Astrocyte (in vitro differentiated cells and primary cell): Measurements from ENCODE around the gene PSPH.

Experiments
- EZH2 ChIP-seq: IDR thresholded peaks from 2 replicates; pipeline ENCODE4 v1.6.1; 2012; ENCODE audit warnings: mild to moderate bottlenecking, low read length, inconsistent platforms; ENCODE audit not compliant: insufficient read depth
- TF ChIP-seq, protein P1 (sequence below): IDR thresholded peaks from 2 replicates; pipeline ENCODE4 v1.5.1; 2011; ENCODE audit warnings: low read depth, mild to moderate bottlenecking, inconsistent platforms, low read length, moderate library complexity; ENCODE audit not compliant: insufficient read depth

DNA sequence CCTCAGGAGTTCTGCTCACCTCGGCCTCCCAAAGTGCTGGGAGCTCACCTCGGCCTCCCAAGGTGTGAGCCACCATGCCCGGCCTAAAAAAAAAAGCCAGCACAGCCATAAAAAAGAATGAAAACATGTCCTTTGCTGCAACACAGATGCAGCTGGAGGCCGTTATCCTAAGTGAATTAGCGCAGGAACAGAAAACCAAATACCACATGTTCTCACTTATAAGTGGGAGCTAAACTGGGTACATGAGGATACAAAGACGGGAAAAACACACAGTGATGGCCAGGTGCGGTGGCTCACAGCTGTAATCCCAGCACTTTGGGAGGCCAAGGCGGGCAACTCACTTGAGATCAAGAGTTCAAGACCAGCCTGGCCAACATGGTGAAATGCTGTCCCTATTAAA lies 20.9 kb downstream of the PSPH start:
- TF ChIP-seq, protein P1, sequence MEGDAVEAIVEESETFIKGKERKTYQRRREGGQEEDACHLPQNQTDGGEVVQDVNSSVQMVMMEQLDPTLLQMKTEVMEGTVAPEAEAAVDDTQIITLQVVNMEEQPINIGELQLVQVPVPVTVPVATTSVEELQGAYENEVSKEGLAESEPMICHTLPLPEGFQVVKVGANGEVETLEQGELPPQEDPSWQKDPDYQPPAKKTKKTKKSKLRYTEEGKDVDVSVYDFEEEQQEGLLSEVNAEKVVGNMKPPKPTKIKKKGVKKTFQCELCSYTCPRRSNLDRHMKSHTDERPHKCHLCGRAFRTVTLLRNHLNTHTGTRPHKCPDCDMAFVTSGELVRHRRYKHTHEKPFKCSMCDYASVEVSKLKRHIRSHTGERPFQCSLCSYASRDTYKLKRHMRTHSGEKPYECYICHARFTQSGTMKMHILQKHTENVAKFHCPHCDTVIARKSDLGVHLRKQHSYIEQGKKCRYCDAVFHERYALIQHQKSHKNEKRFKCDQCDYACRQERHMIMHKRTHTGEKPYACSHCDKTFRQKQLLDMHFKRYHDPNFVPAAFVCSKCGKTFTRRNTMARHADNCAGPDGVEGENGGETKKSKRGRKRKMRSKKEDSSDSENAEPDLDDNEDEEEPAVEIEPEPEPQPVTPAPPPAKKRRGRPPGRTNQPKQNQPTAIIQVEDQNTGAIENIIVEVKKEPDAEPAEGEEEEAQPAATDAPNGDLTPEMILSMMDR, result no peak
- no peak for TF ChIP-seq EZH2
